ENCODE data around the gene PCSK6. TPM values are rescaled to one million over a fixed set of nuclear protein-coding genes. Genes with fewer than 3 reads are reported as not detected.

Gene PCSK6
- total RNA-seq, 1 experiment from 2014 or later = 69.5 TPM

- Mint-ChIP-seq H3K27me3 (ENCODE audit: insufficient read depth, unreplicated experiment) (no peaks in the 10 kb centered on the region), H3K9me3 (ENCODE audit: unreplicated experiment) (no peaks in the 10 kb centered on the region), H3K4me3 (ENCODE audit: unreplicated experiment) (no peak overlapping the region), H3K36me3 (ENCODE audit: insufficient read depth, unreplicated experiment) (peaks cover 7% of the 10 kb centered on the region), H3K4me1 (ENCODE audit: low read depth, unreplicated experiment) (no peaks in the 10 kb centered on the region), H3K27ac (ENCODE audit: unreplicated experiment) (no peak overlapping the region)
- DNase-seq = no peak
- no peak overlapping the region for H3K4me3 ChIP-seq (ENCODE audit: low read depth, low read length)
- H3K27me3 ChIP-seq (replicated peaks; ENCODE audit: control insufficient read depth, insufficient read depth, low read length) = no peaks in the 10 kb centered on the region; the same call in 1 of the 2 replicates
- no peaks in the 10 kb centered on the region for H3K4me1 ChIP-seq
- H3K9me3 ChIP-seq = no peaks in the 10 kb centered on the region
- H3K36me3 ChIP-seq (ENCODE audit: control insufficient read depth, insufficient read depth, low read length) = no peaks in the 10 kb centered on the region
- no peak for TF ChIP-seq CTCF (IDR thresholded peaks at IDR 0.05; ENCODE audit: insufficient read depth in 1 of 2, low read depth in 1 of 2, low read length in 1 of 2, severe bottlenecking in 1 of 2, unreplicated experiment in 1 of 2)
- ChIA-PET POLR2A (interaction anchor here (0.5 kb wide), 1 partner anchor 64 kb away, joined by 4 read pairs; no protein-coding TSS in a partner anchor), CTCF (no interaction called here)
- BruUV-seq (replicated peaks) = no TSS peak
- intact Hi-C loops (cut with micrococcal nuclease; ENCODE audit: unreplicated experiment) = no loop called here
Observed at GRCh38 chr15:101332061-101332467, 157.4 kb downstream of the PCSK6 start.

DNA sequence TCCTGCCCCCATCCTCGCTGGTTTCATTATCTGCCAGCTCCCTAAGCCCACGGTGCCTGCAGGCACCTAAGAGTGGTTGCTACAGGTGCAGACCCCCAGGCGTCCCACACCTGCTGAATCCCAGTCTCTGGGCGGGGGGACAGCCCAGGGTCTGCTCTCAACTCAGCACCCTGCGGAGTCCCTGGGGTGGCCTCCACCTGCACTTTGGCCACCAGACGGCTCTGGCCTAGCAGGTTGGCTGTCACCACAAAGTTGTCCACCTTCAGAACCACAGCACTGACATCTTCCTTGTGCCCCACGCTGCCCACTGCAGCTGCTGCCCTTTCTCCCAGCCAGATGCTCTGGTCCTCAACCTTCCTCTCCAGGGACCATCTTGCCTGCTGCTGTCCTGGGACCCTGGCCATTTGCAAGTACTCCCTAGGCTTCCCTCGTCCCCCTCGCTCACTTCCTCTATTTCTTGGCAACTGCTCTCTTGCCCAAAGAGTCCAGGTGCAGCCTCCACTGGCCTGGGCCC is 159.6 kb downstream of the PCSK6 start:
- POLR2A ChIA-PET = no interaction called here
- H3K27me3 ChIP-seq (replicated peaks; ENCODE audit: control insufficient read depth, insufficient read depth, low read length) = no peaks in the 10 kb centered on the region; the same call in 1 of the 2 replicates
- no peak overlapping the region for H3K27ac Mint-ChIP-seq (ENCODE audit: unreplicated experiment)
- H3K4me3 ChIP-seq (ENCODE audit: low read depth, low read length) = no peak overlapping the region
- H3K27me3 Mint-ChIP-seq (ENCODE audit: insufficient read depth, unreplicated experiment) = no peaks in the 10 kb centered on the region
- H3K4me1 Mint-ChIP-seq (ENCODE audit: low read depth, unreplicated experiment) = no peaks in the 10 kb centered on the region
- CTCF ChIA-PET = no interaction called here
- peaks cover under 1% of the 10 kb centered on the region for H3K4me1 ChIP-seq
- H3K9me3 Mint-ChIP-seq (ENCODE audit: unreplicated experiment) = no peaks in the 10 kb centered on the region
- no peak for TF ChIP-seq CTCF (IDR thresholded peaks at IDR 0.05; ENCODE audit: insufficient read depth in 1 of 2, low read depth in 1 of 2, low read length in 1 of 2, severe bottlenecking in 1 of 2, unreplicated experiment in 1 of 2)
- no peaks in the 10 kb centered on the region for H3K36me3 ChIP-seq (ENCODE audit: control insufficient read depth, insufficient read depth, low read length)
- DNase-seq = no peak
- intact Hi-C loops (cut with micrococcal nuclease; ENCODE audit: unreplicated experiment) = no loop called here
- H3K36me3 Mint-ChIP-seq (ENCODE audit: insufficient read depth, unreplicated experiment) = peaks cover 7% of the 10 kb centered on the region
- BruUV-seq (replicated peaks) = no TSS peak
- H3K9me3 ChIP-seq = no peaks in the 10 kb centered on the region
- no peak overlapping the region for H3K4me3 Mint-ChIP-seq (ENCODE audit: unreplicated experiment)

DNA sequence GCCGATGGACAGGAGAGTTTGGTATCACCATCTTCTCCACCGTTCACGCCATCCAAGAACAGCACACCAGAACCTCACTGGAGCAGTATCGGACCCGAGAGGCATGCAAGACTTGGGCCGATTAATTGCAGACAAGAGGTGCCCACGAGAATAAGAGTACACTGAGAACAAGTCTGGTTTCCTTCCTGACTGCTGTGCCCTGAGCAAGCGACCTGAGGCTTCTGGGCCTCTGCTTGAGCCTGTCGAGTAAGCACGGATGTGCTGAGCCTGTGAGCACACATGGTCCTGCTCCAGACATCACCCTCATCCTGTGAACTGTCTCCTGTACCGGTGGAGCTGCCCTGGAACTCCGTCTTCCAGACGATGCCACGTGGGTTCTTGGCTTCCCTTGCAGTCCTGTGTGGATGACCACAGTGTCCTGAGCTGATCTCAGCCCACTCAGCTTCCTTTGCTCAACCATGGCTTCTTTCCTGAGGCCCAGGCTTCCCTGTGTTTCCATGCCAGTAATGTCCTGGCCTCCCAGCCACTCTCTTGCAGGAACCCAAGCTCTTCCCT is 160.1 kb downstream of the PCSK6 start:
- H3K36me3 ChIP-seq (ENCODE audit: control insufficient read depth, insufficient read depth, low read length) = no peaks in the 10 kb centered on the region
- H3K9me3 ChIP-seq = no peaks in the 10 kb centered on the region
- H3K27me3 Mint-ChIP-seq (ENCODE audit: insufficient read depth, unreplicated experiment) = no peaks in the 10 kb centered on the region
- H3K27ac Mint-ChIP-seq (ENCODE audit: unreplicated experiment) = no peak overlapping the region
- peaks cover 6% of the 10 kb centered on the region for H3K4me1 ChIP-seq
- intact Hi-C loops (cut with micrococcal nuclease; ENCODE audit: unreplicated experiment) = no loop called here
- CTCF ChIA-PET = no interaction called here
- POLR2A ChIA-PET = no interaction called here
- H3K4me3 ChIP-seq (ENCODE audit: low read depth, low read length) = no peak overlapping the region
- no peak overlapping the region for H3K4me3 Mint-ChIP-seq (ENCODE audit: unreplicated experiment)
- H3K27me3 ChIP-seq (replicated peaks; ENCODE audit: control insufficient read depth, insufficient read depth, low read length) = no peaks in the 10 kb centered on the region; the same call in 1 of the 2 replicates
- no peak for TF ChIP-seq CTCF (IDR thresholded peaks at IDR 0.05; ENCODE audit: insufficient read depth in 1 of 2, low read depth in 1 of 2, low read length in 1 of 2, severe bottlenecking in 1 of 2, unreplicated experiment in 1 of 2)
- no peak for DNase-seq
- no peaks in the 10 kb centered on the region for H3K9me3 Mint-ChIP-seq (ENCODE audit: unreplicated experiment)
- BruUV-seq (replicated peaks) = no TSS peak
- peaks cover 7% of the 10 kb centered on the region for H3K36me3 Mint-ChIP-seq (ENCODE audit: insufficient read depth, unreplicated experiment)
- H3K4me1 Mint-ChIP-seq (ENCODE audit: low read depth, unreplicated experiment) = peaks cover 1% of the 10 kb centered on the region

Data from Caco-2 (cell line).